GM19238 (cell line): ENCODE data around the gene INTS13.
"Not testable (repeated sequence)": the region's sequence is repeated elsewhere in the genome, so short reads cannot be mapped to it uniquely, and the experiment has no call there.

Experiments
- DNase-seq: peaks from one replicate; pipeline ENCODE4 v3.0.0; 2011; ENCODE audit warnings: low spot score; ENCODE audit not compliant: insufficient read length

The INTS13 gene

GRCh38 chr12:26937863-26938700, at the start of gene INTS13, which contains the start of gene FGFR1OP2:
Gene INTS13 (minus strand): TSS chr12:26937981. CDS start chr12:26936803, 1,178 bp downstream.
Gene FGFR1OP2 (plus strand): TSS chr12:26938470. CDS start chr12:26954159, 15,689 bp downstream.
- peak; percentile 76 for DNase-seq

- no peak for DNase-seq
These were observed 45.1 kb upstream of the INTS13 start for GRCh38 chr12:26982866-26983265.

- no peak for DNase-seq
These were observed 42.0 kb upstream of the INTS13 start for GRCh38 chr12:26979733-26980132.

- DNase-seq: no peak
These were observed 41.0 kb upstream of the INTS13 start for GRCh38 chr12:26978801-26979200.

- DNase-seq: no peak
These were observed 38.9 kb upstream of the INTS13 start for GRCh38 chr12:26976687-26977086.

GRCh38 chr12:26971963-26972362, 34.2 kb upstream of the INTS13 start:
- peak; percentile 39 for DNase-seq

GRCh38 chr12:26970136-26970535, 32.4 kb upstream of the INTS13 start:
- no peak for DNase-seq

- no peak for DNase-seq
These were observed 29.1 kb upstream of the INTS13 start for GRCh38 chr12:26966842-26967241.

GRCh38 chr12:26963413-26963812, 25.6 kb upstream of the INTS13 start:
- no peak for DNase-seq

GRCh38 chr12:26961803-26962202, 24.0 kb upstream of the INTS13 start:
- no peak for DNase-seq

GRCh38 chr12:26961391-26961790, 23.6 kb upstream of the INTS13 start:
- not testable (repeated sequence) for DNase-seq

- DNase-seq: no peak
These were observed 16.2 kb upstream of the INTS13 start for GRCh38 chr12:26954027-26954426.

GRCh38 chr12:26953447-26953846, 15.7 kb upstream of the INTS13 start:
- DNase-seq: no peak

- DNase-seq: no peak
These were observed 10.5 kb upstream of the INTS13 start for GRCh38 chr12:26948309-26948708.

GRCh38 chr12:26941215-26941594, 3.4 kb upstream of the INTS13 start:
- DNase-seq: no peak

GRCh38 chr12:26940516-26941214, 2.9 kb upstream of the INTS13 start:
- DNase-seq: no peak

GRCh38 chr12:26939953-26940352, 2.2 kb upstream of the INTS13 start:
- DNase-seq: no peak

GRCh38 chr12:26939192-26939832, 1.5 kb upstream of the INTS13 start:
- DNase-seq: no peak

GRCh38 chr12:26938701-26939062, 901 bp upstream of the INTS13 start:
- no peak for DNase-seq

GRCh38 chr12:26937443-26937862, 328 bp downstream of the INTS13 start:
- DNase-seq: no peak

- no peak for DNase-seq
These were observed 980 bp downstream of the INTS13 start for GRCh38 chr12:26936559-26937442.
